Endothelial cell of umbilical vein (primary cell): ENCODE data around the gene NANOS3. TPM values are rescaled to one million over a fixed set of nuclear protein-coding genes. Genes with fewer than 3 reads are reported as not detected.

Experiments used
- BruUV-seq: library from RNA; stranded (reverse); fragments of 400-500 nt; replicated peaks from 2 replicates; lab custom pipeline; 2021; lab: Mats Ljungman, UMichigan
- CTCF ChIA-PET: fragments of 300-600, 350-600 bp; sonication (Branson Sonifier 250); formaldehyde crosslinking; loops from one replicate; lab custom pipeline; 2021; ENCODE audit warnings: antibody characterized with exemption, inconsistent platforms; lab: Charles Lee
- POLR2A ChIA-PET: fragments of 300-600, 350-600 bp; sonication (Branson Sonifier 250); formaldehyde crosslinking; loops from one replicate; lab custom pipeline; 2021; ENCODE audit warnings: antibody characterized with exemption, inconsistent platforms; lab: Charles Lee
- DNase-seq: peaks from one replicate; pipeline ENCODE4 v3.0.0-alpha.2; 2011; ENCODE audit warnings: low read depth, low spot score
- FAIRE-seq: peaks from 2 replicates; lab custom pipeline; 2011; peaks lifted over from hg19 to GRCh38; lab: Jason Lieb, UNC
- H2AFZ ChIP-seq: 2 replicates; pipeline ENCODE4 v1.6.0; 2012; ENCODE audit warnings: low read depth, low read length, control low read depth, inconsistent platforms
- H3K27ac ChIP-seq: 2 replicates; pipeline ENCODE4 v1.5.1; 2011; ENCODE audit warnings: low read depth, mild to moderate bottlenecking, control low read depth, low read length, moderate library complexity; ENCODE audit not compliant: insufficient read depth
- H3K27me3 ChIP-seq, 2 experiments: 2 replicates each; pipeline versions ENCODE4 v1.6.0 to v1.6.1; 2011; ENCODE audit warnings: low read length in 2 of 2, mixed read lengths in 1 of 2; ENCODE audit not compliant: control insufficient read depth in 2 of 2, insufficient read depth in 2 of 2
- H3K36me3 ChIP-seq, 2 experiments: 2 replicates in 1 of 2; 3 replicates in 1 of 2; pipeline ENCODE4 v1.5.1; 2011; ENCODE audit warnings: low read length in 2 of 2, mild to moderate bottlenecking in 1 of 2, moderate library complexity in 1 of 2; ENCODE audit not compliant: control insufficient read depth in 2 of 2, insufficient read depth in 2 of 2; ENCODE audit errors: extremely low read depth in 1 of 2
- H3K4me1 ChIP-seq: 3 replicates; pipeline ENCODE4 v1.5.1; 2011; ENCODE audit warnings: mild to moderate bottlenecking, low read length; ENCODE audit not compliant: control insufficient read depth, insufficient read depth; ENCODE audit errors: extremely low read depth
- H3K4me2 ChIP-seq: 2 replicates; pipeline ENCODE4 v1.6.1; 2011; ENCODE audit warnings: low read length, control low read depth, mixed read lengths; ENCODE audit not compliant: insufficient read depth
- H3K4me3 ChIP-seq, 3 experiments: fragments of 200-600 bp in 1 of 3; sonication (generic), shearing (Covaris generic) in 1 of 3; replicated peaks in 1 of 3; 2 replicates each; pipeline ENCODE4 v1.5.1; 2011 to 2016; ENCODE audit warnings: control low read depth in 3 of 3, low read length in 3 of 3, mild to moderate bottlenecking in 2 of 3, inconsistent platforms in 1 of 3, low read depth in 1 of 3, moderate library complexity in 1 of 3; ENCODE audit not compliant: insufficient read depth in 1 of 3
- H3K79me2 ChIP-seq: 2 replicates; pipeline ENCODE4 v1.6.0; 2012; ENCODE audit warnings: low read length, inconsistent platforms; ENCODE audit not compliant: control insufficient read depth, insufficient read depth
- H3K9ac ChIP-seq: replicated peaks from 2 replicates; pipeline ENCODE3; 2011; ENCODE audit warnings: low read length, control low read depth; ENCODE audit not compliant: insufficient read depth; ENCODE audit errors: extremely low read depth
- H3K9me1 ChIP-seq: replicated peaks from 3 replicates; pipeline ENCODE4 v1.6.0; 2011; ENCODE audit warnings: mild to moderate bottlenecking, low read length; ENCODE audit not compliant: control insufficient read depth, insufficient read depth; ENCODE audit errors: extremely low read depth
- H3K9me3 ChIP-seq: replicated peaks from 2 replicates; pipeline ENCODE4 v1.5.1; 2012; ENCODE audit warnings: low read length, inconsistent platforms; ENCODE audit not compliant: control insufficient read depth, insufficient read depth
- H4K20me1 ChIP-seq: replicated peaks from 2 replicates; pipeline ENCODE3; 2011; ENCODE audit warnings: mild to moderate bottlenecking, low read length; ENCODE audit not compliant: control insufficient read depth, insufficient read depth; ENCODE audit errors: extremely low read depth
- EZH2 ChIP-seq: IDR thresholded peaks from 2 replicates; pipeline ENCODE4 v1.6.1; 2012; ENCODE audit warnings: borderline replicate concordance, low read depth, mild to moderate bottlenecking, moderate library complexity, low read length, inconsistent platforms; ENCODE audit not compliant: severe bottlenecking
- POLR2A ChIP-seq: IDR thresholded peaks from 2 replicates; pipeline ENCODE4 v1.6.1; 2012; ENCODE audit warnings: low read depth, mild to moderate bottlenecking, control low read depth, low read length
- POLR2AphosphoS5 ChIP-seq: IDR thresholded peaks from 2 replicates; pipeline ENCODE4 v1.6.1; 2012; ENCODE audit warnings: low read depth, mild to moderate bottlenecking, control low read depth, low read length, moderate library complexity; ENCODE audit not compliant: insufficient read depth
- dilution Hi-C: fragments of 300-500 bp; cut with MboI; formaldehyde crosslinking; loops from one replicate; pipeline ENCODE4 v1.15.0; 2019; ENCODE audit warnings: low sequenced_read_pairs; ENCODE audit not compliant: extremely low pct_ligation_motif_present
- intact Hi-C: fragments of 100-400 bp; cut with micrococcal nuclease; formaldehyde crosslinking; loops from one replicate; pipeline ENCODE4 v1.10.0; 2022
- polyA plus RNA-seq, 4 experiments: library from polyadenylated mRNA; depleted of rRNA in 3 of 4; stranded (reverse) in 3 of 4; unstranded in 1 of 4; fragments of >200 nt; gene quantifications; 2 replicates each; pipeline versions ENCODE4 v1.2.1 to v1.2.3, GENCODE V29; 2011 to 2012; ENCODE audit warnings: missing spikeins in 1 of 4
- total RNA-seq: library from RNA; stranded (reverse); gene quantifications from 2 replicates; pipeline ENCODE4 v1.2.3, GENCODE V29; 2021

Gene NANOS3
- total and polyA plus RNA-seq, 2 donors (not counting 3 experiments of a cell fraction or from before 2014, with no cell fraction given) = 1.0 to 4.4 TPM

- H3K9me1 ChIP-seq = no peaks in the 10 kb centered on the region
- H3K36me3 ChIP-seq = peaks cover 3 to 25% of the 10 kb centered on the region in 2 experiments
- no peaks in the 10 kb centered on the region for H3K9me3 ChIP-seq
- TF ChIP-seq EZH2 (no peak), POLR2AphosphoS5 (peak; percentile 44), POLR2A (no peak)
- H3K9ac ChIP-seq = no peak overlapping the region
- no peak overlapping the region for H2AFZ ChIP-seq
- H3K27ac ChIP-seq = no peak overlapping the region
- BruUV-seq = no TSS peak
- POLR2A ChIA-PET = no interaction called here
- H3K4me3 ChIP-seq = no peak overlapping the region
- no peak for FAIRE-seq
- DNase-seq = no peak
- intact Hi-C loops = no loop called here
- H3K4me2 ChIP-seq = no peak overlapping the region
- CTCF ChIA-PET = interaction anchor here (2.2 kb wide), 1 partner anchor 31 kb away, joined by 6 read pairs; no protein-coding TSS in a partner anchor
- H3K27me3 ChIP-seq = no peaks in the 10 kb centered on the region
- H3K4me1 ChIP-seq = peaks cover 8% of the 10 kb centered on the region
- H3K79me2 ChIP-seq = peaks cover 5% of the 10 kb centered on the region
- no peaks in the 10 kb centered on the region for H4K20me1 ChIP-seq
- dilution Hi-C loops = no loop called here
Measured at GRCh38 chr19:13830741-13831536, 46.0 kb upstream of the NANOS3 start.

- TSS peak; percentile 29 for BruUV-seq
Measured at GRCh38 chr19:13831537-13832467, 45.1 kb upstream of the NANOS3 start.

More at GRCh38 chr19:13831537-13832467, 45.1 kb upstream of the NANOS3 start:
- H3K27me3 ChIP-seq = no peaks in the 10 kb centered on the region
- TF ChIP-seq EZH2 (no peak), POLR2AphosphoS5 (peak; percentile 65)
- H3K9ac ChIP-seq = no peak overlapping the region
- intact Hi-C loops = loop anchor here (2.0 kb wide), 1 partner anchor 37 kb away; the partner anchor contains the start of gene ZSWIM4
- H3K36me3 ChIP-seq = peaks cover 6 to 27% of the 10 kb centered on the region in 2 experiments
- dilution Hi-C loops = no loop called here
- peaks cover 13% of the 10 kb centered on the region for H3K79me2 ChIP-seq
- DNase-seq = no peak
- no peak overlapping the region for H2AFZ ChIP-seq
- ChIA-PET CTCF (interaction anchor here (1.0 to 1.2 kb wide), 2 partner anchors 31 to 47 kb away, joined by 3 to 5 read pairs; no protein-coding TSS in a partner anchor), POLR2A (no interaction called here)
- peaks cover 16% of the 10 kb centered on the region for H3K4me1 ChIP-seq
- no peaks in the 10 kb centered on the region for H4K20me1 ChIP-seq
- H3K4me3 ChIP-seq = no peak overlapping the region
- no peak overlapping the region for H3K27ac ChIP-seq
- no peak overlapping the region for H3K4me2 ChIP-seq
- no peaks in the 10 kb centered on the region for H3K9me1 ChIP-seq
- no peak for FAIRE-seq
- no peaks in the 10 kb centered on the region for H3K9me3 ChIP-seq
